ENCODE results near the gene KCNH4.

- peak in 2 of 5 experiments; percentile 12 to 22 for TF ChIP-seq CTCF (IDR thresholded peaks at IDR 0.05)
- TF ChIP-seq POLR2AphosphoS5 (IDR thresholded peaks at IDR 0.05), result no peak
- no peak for TF ChIP-seq POLR2A (IDR thresholded peaks at IDR 0.05)
These were observed 17.8 kb downstream of the KCNH4 start for GRCh38 chr17:42163113-42163512.

Data from transverse colon (tissue), 4 donors.